Measurements from ENCODE around the gene ASPM.

ASPM gene

DNA sequence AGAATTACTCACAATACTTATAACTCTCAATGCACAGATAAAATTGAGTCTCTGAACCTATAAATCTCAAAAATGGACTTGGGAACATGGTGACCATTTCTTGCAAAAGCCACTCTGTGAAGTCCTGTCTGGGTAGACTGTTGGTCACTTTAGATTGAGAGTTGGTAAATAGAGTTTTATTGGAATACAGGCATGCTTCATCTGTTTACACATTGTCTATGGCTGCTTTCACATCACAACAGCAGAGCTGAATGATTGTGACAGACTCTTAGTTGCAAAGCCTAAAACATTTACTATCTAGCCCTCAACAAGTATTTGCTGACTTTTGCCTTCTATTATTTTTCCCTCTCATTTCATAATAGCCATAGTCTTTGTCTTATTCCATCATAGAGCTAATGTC, 24.1 kb upstream of the ASPM start:
- POLR2A ChIA-PET = no interaction called here
- CTCF ChIA-PET = interaction anchor here (0.8 to 2.2 kb wide), 2 partner anchors 9 to 186 kb away, joined by 3 to 11 read pairs; no protein-coding TSS in a partner anchor
- Histone ChIP-seq H3K36me3 (ENCODE audit: control insufficient read depth in 2 of 2, insufficient read depth in 1 of 2, low read length in 2 of 2) (peaks cover 4 to 12% of the 10 kb centered on the region in 2 experiments), H3K27ac (ENCODE audit: extremely low read depth, low read depth, low read length) (no peak overlapping the region), H3K4me1 (ENCODE audit: control insufficient read depth, insufficient read depth, low read length) (no peaks in the 10 kb centered on the region), H3K9me3 (ENCODE audit: control insufficient read depth, insufficient read depth, low read depth, low read length) (no peaks in the 10 kb centered on the region), H3K4me3 (ENCODE audit: low read depth, low read length) (no peak overlapping the region)
- TF ChIP-seq ZNF157 (tag by site-specific recombination; IDR thresholded peaks at IDR 0.05) (no peak), ZNF623 (tag by site-specific recombination; IDR thresholded peaks at IDR 0.05) (no peak), MZF1 (tag by site-specific recombination; IDR thresholded peaks at IDR 0.05; ENCODE audit: borderline replicate concordance) (no peak), KLF7 (tag by site-specific recombination; IDR thresholded peaks at IDR 0.05; ENCODE audit: borderline replicate concordance) (no peak), KLF10 (tag by site-specific recombination; IDR thresholded peaks at IDR 0.05) (no peak), KLF8 (tag by site-specific recombination; IDR thresholded peaks at IDR 0.05) (no peak), ZNF596 (tag by site-specific recombination; IDR thresholded peaks at IDR 0.05) (no peak), ZNF174 (tag by site-specific recombination; IDR thresholded peaks at IDR 0.05) (no peak), ZNF626 (tag by site-specific recombination; IDR thresholded peaks at IDR 0.05) (no peak), ZNF843 (tag by site-specific recombination; IDR thresholded peaks at IDR 0.05) (no peak), ZNF558 (tag by site-specific recombination; IDR thresholded peaks at IDR 0.05) (no peak), GLI2 (tag by site-specific recombination; IDR thresholded peaks at IDR 0.05; ENCODE audit: borderline replicate concordance, low read depth) (no peak), BCL11A (tag by site-specific recombination; IDR thresholded peaks at IDR 0.05; ENCODE audit: low read depth) (no peak)
- TF ChIP-seq, protein P1, sequence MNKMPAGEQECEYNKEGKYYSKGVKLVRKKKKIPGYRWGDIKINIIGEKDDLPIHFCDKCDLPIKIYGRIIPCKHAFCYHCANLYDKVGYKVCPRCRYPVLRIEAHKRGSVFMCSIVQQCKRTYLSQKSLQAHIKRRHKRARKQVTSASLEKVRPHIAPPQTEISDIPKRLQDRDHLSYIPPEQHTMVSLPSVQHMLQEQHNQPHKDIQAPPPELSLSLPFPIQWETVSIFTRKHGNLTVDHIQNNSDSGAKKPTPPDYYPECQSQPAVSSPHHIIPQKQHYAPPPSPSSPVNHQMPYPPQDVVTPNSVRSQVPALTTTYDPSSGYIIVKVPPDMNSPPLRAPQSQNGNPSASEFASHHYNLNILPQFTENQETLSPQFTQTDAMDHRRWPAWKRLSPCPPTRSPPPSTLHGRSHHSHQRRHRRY (tag by site-specific recombination; IDR thresholded peaks at IDR 0.05) = no peak
- TF ChIP-seq, protein P2, sequence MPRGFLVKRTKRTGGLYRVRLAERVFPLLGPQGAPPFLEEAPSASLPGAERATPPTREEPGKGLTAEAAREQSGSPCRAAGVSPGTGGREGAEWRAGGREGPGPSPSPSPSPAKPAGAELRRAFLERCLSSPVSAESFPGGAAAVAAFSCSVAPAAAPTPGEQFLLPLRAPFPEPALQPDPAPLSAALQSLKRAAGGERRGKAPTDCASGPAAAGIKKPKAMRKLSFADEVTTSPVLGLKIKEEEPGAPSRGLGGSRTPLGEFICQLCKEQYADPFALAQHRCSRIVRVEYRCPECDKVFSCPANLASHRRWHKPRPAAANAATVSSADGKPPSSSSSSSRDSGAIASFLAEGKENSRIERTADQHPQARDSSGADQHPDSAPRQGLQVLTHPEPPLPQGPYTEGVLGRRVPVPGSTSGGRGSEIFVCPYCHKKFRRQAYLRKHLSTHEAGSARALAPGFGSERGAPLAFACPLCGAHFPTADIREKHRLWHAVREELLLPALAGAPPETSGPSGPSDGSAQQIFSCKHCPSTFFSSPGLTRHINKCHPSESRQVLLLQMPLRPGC (tag by site-specific recombination; IDR thresholded peaks at IDR 0.05) = no peak
- TF ChIP-seq, protein P3, sequence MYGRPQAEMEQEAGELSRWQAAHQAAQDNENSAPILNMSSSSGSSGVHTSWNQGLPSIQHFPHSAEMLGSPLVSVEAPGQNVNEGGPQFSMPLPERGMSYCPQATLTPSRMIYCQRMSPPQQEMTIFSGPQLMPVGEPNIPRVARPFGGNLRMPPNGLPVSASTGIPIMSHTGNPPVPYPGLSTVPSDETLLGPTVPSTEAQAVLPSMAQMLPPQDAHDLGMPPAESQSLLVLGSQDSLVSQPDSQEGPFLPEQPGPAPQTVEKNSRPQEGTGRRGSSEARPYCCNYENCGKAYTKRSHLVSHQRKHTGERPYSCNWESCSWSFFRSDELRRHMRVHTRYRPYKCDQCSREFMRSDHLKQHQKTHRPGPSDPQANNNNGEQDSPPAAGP (tag by site-specific recombination; IDR thresholded peaks at IDR 0.05) = no peak
- TF ChIP-seq, protein P4, sequence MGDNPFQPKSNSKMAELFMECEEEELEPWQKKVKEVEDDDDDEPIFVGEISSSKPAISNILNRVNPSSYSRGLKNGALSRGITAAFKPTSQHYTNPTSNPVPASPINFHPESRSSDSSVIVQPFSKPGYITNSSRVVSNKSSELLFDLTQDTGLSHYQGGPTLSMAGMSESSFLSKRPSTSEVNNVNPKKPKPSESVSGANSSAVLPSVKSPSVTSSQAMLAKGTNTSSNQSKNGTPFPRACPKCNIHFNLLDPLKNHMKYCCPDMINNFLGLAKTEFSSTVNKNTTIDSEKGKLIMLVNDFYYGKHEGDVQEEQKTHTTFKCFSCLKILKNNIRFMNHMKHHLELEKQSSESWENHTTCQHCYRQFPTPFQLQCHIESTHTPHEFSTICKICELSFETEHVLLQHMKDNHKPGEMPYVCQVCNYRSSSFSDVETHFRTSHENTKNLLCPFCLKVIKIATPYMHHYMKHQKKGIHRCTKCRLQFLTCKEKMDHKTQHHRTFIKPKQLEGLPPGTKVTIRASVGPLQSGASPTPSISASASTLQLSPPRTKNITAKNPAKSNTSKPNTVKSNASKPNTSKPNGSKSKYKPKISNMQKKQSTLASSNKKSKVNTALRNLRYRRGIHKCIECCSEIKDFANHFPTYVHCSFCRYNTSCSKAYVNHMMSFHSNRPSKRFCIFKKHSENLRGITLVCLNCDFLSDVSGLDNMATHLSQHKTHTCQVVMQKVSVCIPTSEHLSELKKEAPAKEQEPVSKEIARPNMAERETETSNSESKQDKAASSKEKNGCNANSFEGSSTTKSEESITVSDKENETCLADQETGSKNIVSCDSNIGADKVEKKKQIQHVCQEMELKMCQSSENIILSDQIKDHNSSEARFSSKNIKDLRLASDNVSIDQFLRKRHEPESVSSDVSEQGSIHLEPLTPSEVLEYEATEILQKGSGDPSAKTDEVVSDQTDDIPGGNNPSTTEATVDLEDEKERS (tag by site-specific recombination; IDR thresholded peaks at IDR 0.05) = no peak
- TF ChIP-seq, protein P5, sequence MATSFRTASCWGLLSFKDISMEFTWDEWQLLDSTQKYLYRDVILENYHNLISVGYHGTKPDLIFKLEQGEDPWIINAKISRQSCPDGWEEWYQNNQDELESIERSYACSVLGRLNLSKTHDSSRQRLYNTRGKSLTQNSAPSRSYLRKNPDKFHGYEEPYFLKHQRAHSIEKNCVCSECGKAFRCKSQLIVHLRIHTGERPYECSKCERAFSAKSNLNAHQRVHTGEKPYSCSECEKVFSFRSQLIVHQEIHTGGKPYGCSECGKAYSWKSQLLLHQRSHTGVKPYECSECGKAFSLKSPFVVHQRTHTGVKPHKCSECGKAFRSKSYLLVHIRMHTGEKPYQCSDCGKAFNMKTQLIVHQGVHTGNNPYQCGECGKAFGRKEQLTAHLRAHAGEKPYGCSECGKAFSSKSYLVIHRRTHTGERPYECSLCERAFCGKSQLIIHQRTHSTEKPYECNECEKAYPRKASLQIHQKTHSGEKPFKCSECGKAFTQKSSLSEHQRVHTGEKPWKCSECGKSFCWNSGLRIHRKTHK (tag by site-specific recombination; IDR thresholded peaks at IDR 0.05) = no peak
- TF ChIP-seq, protein P6, sequence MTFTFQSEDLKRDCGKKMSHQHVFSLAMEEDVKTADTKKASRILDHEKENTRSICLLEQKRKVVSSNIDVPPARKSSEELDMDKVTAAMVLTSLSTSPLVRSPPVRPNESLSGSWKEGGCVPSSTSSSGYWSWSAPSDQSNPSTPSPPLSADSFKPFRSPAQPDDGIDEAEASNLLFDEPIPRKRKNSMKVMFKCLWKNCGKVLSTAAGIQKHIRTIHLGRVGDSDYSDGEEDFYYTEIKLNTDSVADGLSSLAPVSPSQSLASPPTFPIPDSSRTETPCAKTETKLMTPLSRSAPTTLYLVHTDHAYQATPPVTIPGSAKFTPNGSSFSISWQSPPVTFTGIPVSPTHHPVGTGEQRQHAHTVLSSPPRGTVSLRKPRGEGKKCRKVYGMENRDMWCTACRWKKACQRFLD (tag by site-specific recombination; IDR thresholded peaks at IDR 0.05) = no peak

Data from HEK293 (cell line).